GM12892 (cell line): ENCODE data around the gene INVS.

Source experiments
- POLR2A ChIP-seq: IDR thresholded peaks from 2 replicates; pipeline ENCODE4 v1.6.1; 2011; ENCODE audit warnings: low read depth, low read length, control low read depth
- POLR2AphosphoS5 ChIP-seq: IDR thresholded peaks from 2 replicates; pipeline ENCODE4 v1.6.1; 2011; ENCODE audit warnings: low read depth, low read length, control low read depth
- TAF1 ChIP-seq: IDR thresholded peaks from 2 replicates; pipeline ENCODE4 v1.6.1; 2011; ENCODE audit warnings: low read depth, mild to moderate bottlenecking, control low read depth, low read length, borderline replicate concordance

DNA sequence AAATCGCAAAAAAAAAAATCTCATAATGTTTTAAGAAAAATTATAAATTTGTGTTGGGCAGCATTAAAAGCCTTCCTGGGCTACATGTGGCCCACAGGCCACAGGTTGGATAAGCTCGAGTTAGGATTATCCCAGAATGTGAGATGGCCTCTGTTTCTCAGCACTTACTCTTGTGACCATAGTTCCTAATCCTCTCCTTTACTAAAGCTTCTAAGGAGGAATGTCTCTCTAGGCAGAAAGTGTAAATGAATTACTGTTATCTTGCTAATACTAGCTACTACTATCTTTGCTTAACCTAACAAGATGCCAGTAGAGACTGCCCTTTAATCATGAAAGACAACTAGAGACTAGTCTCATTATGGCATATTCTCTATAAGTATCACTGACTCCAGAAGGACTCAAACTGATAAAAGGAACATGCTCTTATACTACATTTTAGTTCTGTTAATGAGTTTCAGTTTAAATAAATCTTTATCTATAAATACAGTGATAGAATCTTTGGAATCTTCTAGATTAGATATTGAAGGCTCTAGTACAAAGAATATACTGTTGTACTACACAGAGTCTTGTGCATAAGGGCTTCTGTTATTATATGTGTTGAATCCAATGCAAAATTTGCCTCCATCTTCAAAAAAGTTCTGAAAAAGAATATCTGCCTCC, 13.8 kb downstream of the INVS start:
- TF ChIP-seq POLR2A (no peak), TAF1 (no peak), POLR2AphosphoS5 (no peak)
